ENCODE results near the gene GAS5. TPM values are rescaled to one million over a fixed set of nuclear protein-coding genes. Genes with fewer than 3 reads are reported as not detected.

GAS5 gene
- total and polyA plus RNA-seq, 4 donors: 28.6 to 84.8 (median 58.5) TPM

GRCh38 chr1:173869021-173869359 lies 1.2 kb upstream of the GAS5 start:
- H3K4me3 ChIP-seq (ENCODE audit: low read depth in 1 of 3, low read length in 3 of 3): peak overlapping the region; percentile 73 to 89 (median 84)
- TF ChIP-seq REST (IDR thresholded peaks at IDR 0.05): no peak
- peak in 1 of 2 donors; percentile 27 for TF ChIP-seq RXRA (IDR thresholded peaks at IDR 0.05)
- no peak for TF ChIP-seq EGR1 (IDR thresholded peaks at IDR 0.05; ENCODE audit: low read depth in 2 of 2)
- TF ChIP-seq ATF3 (IDR thresholded peaks at IDR 0.05): no peak
- TF ChIP-seq FOXA2 (IDR thresholded peaks at IDR 0.05): peak; percentile 20
- TF ChIP-seq CTCF (IDR thresholded peaks at IDR 0.05; ENCODE audit: low read depth, low read length, missing input control): no peak
- TF ChIP-seq SP1 (IDR thresholded peaks at IDR 0.05): peak; percentile 20
- TF ChIP-seq FOXA1 (IDR thresholded peaks at IDR 0.05): no peak
- peak; percentile 44 for TF ChIP-seq NR2F2 (IDR thresholded peaks at IDR 0.05)
- TF ChIP-seq HNF4G (IDR thresholded peaks at IDR 0.05): no peak
- TF ChIP-seq HNF4A (conservative IDR thresholded peaks at IDR 0.05): no peak
- TF ChIP-seq MAX (IDR thresholded peaks at IDR 0.05): peak; percentile 49
- TF ChIP-seq YY1 (IDR thresholded peaks at IDR 0.05): peak; percentile 31
- no peak for TF ChIP-seq RAD21 (IDR thresholded peaks at IDR 0.05)
- peak; percentile 14 for TF ChIP-seq ZBTB33 (IDR thresholded peaks at IDR 0.05)
- TF ChIP-seq GABPA (IDR thresholded peaks at IDR 0.05 in 1 of 2, conservative IDR thresholded peaks at IDR 0.05 in 1 of 2): no peak
- TF ChIP-seq TAF1 (conservative IDR thresholded peaks at IDR 0.05): no peak
- TF ChIP-seq JUND (IDR thresholded peaks at IDR 0.05): no peak
- peak overlapping the region; percentile 81 to 98 for H3K27ac ChIP-seq (ENCODE audit: low read depth in 1 of 2, low read length in 2 of 2)
- no peaks in the 10 kb centered on the region for H3K9me3 ChIP-seq (ENCODE audit: control insufficient read depth in 4 of 4, low read length in 3 of 4)
- H3K36me3 ChIP-seq (ENCODE audit: control insufficient read depth in 4 of 4, insufficient read depth in 3 of 4, low read depth in 1 of 4, low read length in 3 of 4): peaks cover 4 to 22% (median 20%) of the 10 kb centered on the region in 4 donors
- DNase-seq (ENCODE audit: low spot score): no peak
- H3K27me3 ChIP-seq (ENCODE audit: control insufficient read depth in 4 of 4, insufficient read depth in 4 of 4, low read length in 3 of 4): no peaks in the 10 kb centered on the region
- H3K9ac ChIP-seq (ENCODE audit: low read depth in 1 of 2, low read length in 2 of 2): peak overlapping the region; percentile 77 to 79
- H3K4me1 ChIP-seq (ENCODE audit: control insufficient read depth in 4 of 4, insufficient read depth in 4 of 4, low read length in 3 of 4): peaks cover 2 to 22% (median 12%) of the 10 kb centered on the region in 4 donors
- whole genome bisulfite sequencing: under 1% methylated on average over 5 of the region's 5 CpGs

Measured in liver (tissue), 9 donors.